ENCODE results near the gene CLN6. TPM values are rescaled to one million over a fixed set of nuclear protein-coding genes. Genes with fewer than 3 reads are reported as not detected.
A peak's percentile ranks its signal among the peaks of the same experiment; 100 is the strongest.

Gene CLN6
- total RNA-seq, 4 donors from 2014 or later, result 1.8 to 34.0 (median 13.1) TPM

GRCh38 chr15:68205954-68206539 is 23.5 kb downstream of the CLN6 start:
- Histone ChIP-seq H3K4me3 (no peak overlapping the region), H3K36me3 (no peaks in the 10 kb centered on the region), H3K4me1 (peaks cover 0 to 10% of the 10 kb centered on the region in 2 donors), H3K27ac (peak overlapping the region in 1 of 2 donors; percentile 53), H3K27me3 (no peaks in the 10 kb centered on the region), H3K9me3 (no peaks in the 10 kb centered on the region)
- DNase-seq, result no peak
- intact Hi-C loops (cut with DNase I; ENCODE audit: low total_unique reads), result no loop called here
- TF ChIP-seq POLR2A (IDR thresholded peaks at IDR 0.05), result no peak
- no peak for TF ChIP-seq CTCF (IDR thresholded peaks at IDR 0.05)

GRCh38 chr15:68205558-68205944 is 24.0 kb downstream of the CLN6 start:
- Histone ChIP-seq H3K4me3 (no peak overlapping the region), H3K36me3 (no peaks in the 10 kb centered on the region), H3K9me3 (no peaks in the 10 kb centered on the region), H3K27ac (peak overlapping the region in 1 of 2 donors; percentile 53), H3K27me3 (no peaks in the 10 kb centered on the region), H3K4me1 (peaks cover 0 to 10% of the 10 kb centered on the region in 2 donors)
- TF ChIP-seq CTCF (IDR thresholded peaks at IDR 0.05), result no peak
- TF ChIP-seq POLR2A (IDR thresholded peaks at IDR 0.05), result no peak
- intact Hi-C loops (cut with DNase I; ENCODE audit: low total_unique reads), result no loop called here
- DNase-seq, result no peak

GRCh38 chr15:68204776-68205557 is 24.6 kb downstream of the CLN6 start, which contains the start of gene CALML4:
TSS of gene CALML4 (minus strand) at chr15:68205332. CDS start at chr15:68205247, 85 bp downstream.
- Histone ChIP-seq H3K4me1 (peaks cover 0 to 10% of the 10 kb centered on the region in 2 donors), H3K36me3 (no peaks in the 10 kb centered on the region), H3K9me3 (no peaks in the 10 kb centered on the region), H3K27ac (peak within 1 kb of the TSS in 1 of 2 donors; percentile 53), H3K27me3 (no peaks in the 10 kb centered on the region), H3K4me3 (no peak within 1 kb of the TSS)
- no peak for TF ChIP-seq POLR2A (IDR thresholded peaks at IDR 0.05)
- peak; percentile 70 to 72 for DNase-seq
- intact Hi-C loops (cut with DNase I; ENCODE audit: low total_unique reads), result no loop called here

- H3K27me3 ChIP-seq, result no peaks in the 10 kb centered on the region
- no peak for DNase-seq
- H3K4me1 ChIP-seq, result peaks cover 0 to 10% of the 10 kb centered on the region in 2 donors
- TF ChIP-seq POLR2A (IDR thresholded peaks at IDR 0.05), result no peak
- no peak for TF ChIP-seq CTCF (IDR thresholded peaks at IDR 0.05)
- H3K36me3 ChIP-seq, result no peaks in the 10 kb centered on the region
- no peaks in the 10 kb centered on the region for H3K9me3 ChIP-seq
- H3K27ac ChIP-seq, result no peak overlapping the region
- H3K4me3 ChIP-seq, result no peak overlapping the region
- intact Hi-C loops (cut with DNase I; ENCODE audit: low total_unique reads), result no loop called here
These were observed 25.2 kb downstream of the CLN6 start for GRCh38 chr15:68204361-68204760.

GRCh38 chr15:68203956-68204355 is 25.6 kb downstream of the CLN6 start:
- Histone ChIP-seq H3K4me1 (peaks cover 0 to 10% of the 10 kb centered on the region in 2 donors), H3K27me3 (no peaks in the 10 kb centered on the region), H3K27ac (no peak overlapping the region), H3K36me3 (no peaks in the 10 kb centered on the region), H3K4me3 (no peak overlapping the region), H3K9me3 (no peaks in the 10 kb centered on the region)
- no peak for TF ChIP-seq CTCF (IDR thresholded peaks at IDR 0.05)
- no peak for TF ChIP-seq POLR2A (IDR thresholded peaks at IDR 0.05)
- intact Hi-C loops (cut with DNase I; ENCODE audit: low total_unique reads), result no loop called here
- no peak for DNase-seq
